Uterus (tissue), 2 donors: ENCODE results near the gene LEMD1.

Experiments used
- CTCF ChIP-seq, 4 experiments: fragments of 200-600 bp in 2 of 4; fragments of 450-650 bp in 2 of 4; sonication (generic) in 2 of 4; IDR thresholded peaks; one replicate each; pipeline ENCODE4 v1.5.1; 2016 to 2019; ENCODE audit warnings: antibody characterized with exemption in 4 of 4, mild to moderate bottlenecking in 2 of 4, moderate library complexity in 1 of 4
- POLR2A ChIP-seq, 2 donors: fragments of 450-650 bp; IDR thresholded peaks; one replicate each; pipeline ENCODE4 v1.6.1; 2016; ENCODE audit warnings: antibody characterized with exemption in 2 of 2, mild to moderate bottlenecking in 1 of 2, moderate library complexity in 1 of 2

DNA sequence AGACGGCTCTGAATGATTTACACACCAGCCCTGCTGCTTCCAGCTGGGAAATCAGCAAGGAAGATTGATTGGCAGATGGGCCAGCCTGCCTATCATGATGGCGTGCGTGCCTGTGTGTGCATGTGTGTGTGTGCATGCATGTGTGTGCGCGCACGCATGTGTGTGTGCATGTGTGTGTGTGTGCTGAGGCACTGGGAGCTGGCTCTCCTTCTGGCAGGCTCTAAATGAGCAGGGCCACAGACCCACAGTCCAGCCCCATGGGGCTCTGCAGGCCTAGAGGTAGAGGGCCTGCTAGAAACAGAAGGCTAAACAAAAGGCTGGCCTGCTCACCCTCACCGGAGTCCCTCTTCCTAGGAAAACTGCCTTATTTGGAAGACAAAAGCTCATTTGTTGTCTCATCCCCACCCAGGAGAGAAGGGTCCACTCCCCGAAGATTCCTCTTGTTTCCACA lies 71.1 kb downstream of the LEMD1 start:
- TF ChIP-seq CTCF (IDR thresholded peaks at IDR 0.05) = no peak
- TF ChIP-seq POLR2A (IDR thresholded peaks at IDR 0.05) = no peak
